Measurements from ENCODE around the gene HOXC9. TPM values are rescaled to one million over a fixed set of nuclear protein-coding genes. Genes with fewer than 3 reads are reported as not detected.

The HOXC9 gene
- total RNA-seq, 4 donors from 2014 or later: 7.6 to 25.1 (median 13.0) TPM

DNA sequence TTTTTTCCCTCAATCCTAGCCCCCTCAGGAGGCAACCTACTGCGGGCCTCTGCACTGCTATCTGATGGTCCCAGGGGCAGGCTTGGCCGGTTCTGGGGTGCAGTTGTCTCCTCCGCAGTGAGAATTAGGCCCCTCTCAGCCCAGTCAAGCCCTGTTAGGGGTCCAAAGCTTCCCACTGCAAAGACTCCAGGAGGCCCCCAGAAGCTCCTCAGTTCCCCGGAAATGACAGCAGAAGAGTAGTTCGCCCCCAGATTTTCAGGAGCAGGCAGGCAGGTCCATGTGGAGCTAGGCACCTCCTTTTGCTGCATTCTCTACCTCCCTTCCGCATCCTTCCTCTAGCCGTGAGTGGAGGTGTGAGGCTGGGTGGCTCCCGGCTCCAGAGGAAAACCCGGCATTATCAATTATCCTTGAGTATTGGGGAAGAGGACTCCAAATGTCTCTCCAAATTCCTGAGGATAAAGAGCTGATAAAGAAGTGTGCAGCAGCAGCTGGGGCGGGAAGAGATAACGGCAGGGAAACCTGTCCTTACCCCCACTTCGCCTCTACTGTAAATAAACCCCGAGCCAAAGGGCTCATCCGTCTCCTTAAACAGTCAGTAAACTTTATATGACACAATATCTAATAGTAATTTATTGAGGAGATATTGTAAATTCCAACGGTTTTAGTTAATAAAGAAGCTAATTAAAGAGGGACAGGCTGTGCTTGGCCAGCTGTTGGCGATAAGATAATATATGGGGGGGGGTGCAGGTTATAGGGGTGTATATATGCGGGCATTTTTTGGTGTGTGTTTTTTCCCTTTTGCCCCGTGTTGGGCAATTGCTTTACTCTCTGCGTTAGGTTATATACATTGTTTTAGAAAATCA lies 45.9 kb upstream of the HOXC9 start:
- TF ChIP-seq, protein P1, sequence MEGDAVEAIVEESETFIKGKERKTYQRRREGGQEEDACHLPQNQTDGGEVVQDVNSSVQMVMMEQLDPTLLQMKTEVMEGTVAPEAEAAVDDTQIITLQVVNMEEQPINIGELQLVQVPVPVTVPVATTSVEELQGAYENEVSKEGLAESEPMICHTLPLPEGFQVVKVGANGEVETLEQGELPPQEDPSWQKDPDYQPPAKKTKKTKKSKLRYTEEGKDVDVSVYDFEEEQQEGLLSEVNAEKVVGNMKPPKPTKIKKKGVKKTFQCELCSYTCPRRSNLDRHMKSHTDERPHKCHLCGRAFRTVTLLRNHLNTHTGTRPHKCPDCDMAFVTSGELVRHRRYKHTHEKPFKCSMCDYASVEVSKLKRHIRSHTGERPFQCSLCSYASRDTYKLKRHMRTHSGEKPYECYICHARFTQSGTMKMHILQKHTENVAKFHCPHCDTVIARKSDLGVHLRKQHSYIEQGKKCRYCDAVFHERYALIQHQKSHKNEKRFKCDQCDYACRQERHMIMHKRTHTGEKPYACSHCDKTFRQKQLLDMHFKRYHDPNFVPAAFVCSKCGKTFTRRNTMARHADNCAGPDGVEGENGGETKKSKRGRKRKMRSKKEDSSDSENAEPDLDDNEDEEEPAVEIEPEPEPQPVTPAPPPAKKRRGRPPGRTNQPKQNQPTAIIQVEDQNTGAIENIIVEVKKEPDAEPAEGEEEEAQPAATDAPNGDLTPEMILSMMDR (IDR thresholded peaks at IDR 0.05; ENCODE audit: low read depth): no peak

DNA sequence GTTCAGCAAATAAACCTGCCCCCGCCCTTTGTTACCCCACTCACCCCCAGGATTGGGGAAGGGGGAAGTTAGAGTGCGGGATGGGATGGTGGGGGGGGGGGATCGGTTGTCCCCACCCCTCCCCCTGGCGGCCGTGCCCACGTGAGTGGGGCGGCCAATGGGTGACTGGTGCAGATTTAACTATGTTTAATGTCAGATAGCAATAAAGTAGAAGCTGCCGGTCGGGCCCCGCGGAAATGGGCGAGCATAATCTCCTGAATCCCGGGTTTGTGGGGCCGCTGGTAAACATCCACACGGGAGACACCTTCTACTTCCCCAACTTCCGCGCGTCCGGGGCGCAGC lies 45.3 kb upstream of the HOXC9 start, which contains the start of gene HOXC12:
TSS of gene HOXC12 (plus strand) at position 210 of the 342 bp plus-strand sequence. CDS start at position 237, 27 bp downstream.
- TF ChIP-seq, protein P1 (IDR thresholded peaks at IDR 0.05; ENCODE audit: low read depth): no peak

DNA sequence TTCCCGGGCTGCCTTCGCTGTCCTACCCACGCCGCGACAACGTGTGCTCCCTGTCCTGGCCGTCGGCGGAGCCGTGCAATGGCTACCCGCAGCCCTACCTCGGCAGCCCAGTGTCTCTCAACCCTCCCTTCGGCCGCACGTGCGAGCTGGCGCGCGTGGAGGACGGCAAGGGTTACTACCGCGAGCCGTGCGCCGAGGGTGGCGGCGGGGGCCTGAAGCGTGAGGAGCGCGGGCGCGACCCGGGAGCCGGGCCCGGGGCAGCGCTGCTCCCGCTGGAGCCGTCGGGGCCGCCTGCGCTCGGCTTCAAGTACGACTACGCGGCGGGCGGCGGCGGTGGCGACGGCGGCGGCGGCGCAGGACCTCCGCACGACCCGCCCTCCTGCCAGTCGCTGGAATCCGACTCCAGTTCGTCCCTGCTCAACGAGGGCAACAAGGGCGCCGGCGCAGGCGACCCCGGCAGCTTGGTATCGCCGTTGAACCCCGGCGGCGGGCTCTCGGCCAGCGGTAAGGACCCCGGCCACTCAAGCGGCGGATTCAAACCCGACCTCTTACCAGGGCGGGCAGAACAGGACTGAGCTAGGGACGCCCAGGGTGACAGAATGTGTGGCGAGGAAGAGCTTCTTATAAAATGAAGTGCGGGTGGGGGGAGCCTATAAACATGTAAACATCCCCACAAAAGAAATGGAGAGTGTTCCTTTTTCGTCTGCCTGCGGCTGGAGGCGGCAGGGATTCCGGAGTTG lies 44.8 kb upstream of the HOXC9 start:
- TF ChIP-seq, protein P1 (IDR thresholded peaks at IDR 0.05; ENCODE audit: low read depth): no peak

DNA sequence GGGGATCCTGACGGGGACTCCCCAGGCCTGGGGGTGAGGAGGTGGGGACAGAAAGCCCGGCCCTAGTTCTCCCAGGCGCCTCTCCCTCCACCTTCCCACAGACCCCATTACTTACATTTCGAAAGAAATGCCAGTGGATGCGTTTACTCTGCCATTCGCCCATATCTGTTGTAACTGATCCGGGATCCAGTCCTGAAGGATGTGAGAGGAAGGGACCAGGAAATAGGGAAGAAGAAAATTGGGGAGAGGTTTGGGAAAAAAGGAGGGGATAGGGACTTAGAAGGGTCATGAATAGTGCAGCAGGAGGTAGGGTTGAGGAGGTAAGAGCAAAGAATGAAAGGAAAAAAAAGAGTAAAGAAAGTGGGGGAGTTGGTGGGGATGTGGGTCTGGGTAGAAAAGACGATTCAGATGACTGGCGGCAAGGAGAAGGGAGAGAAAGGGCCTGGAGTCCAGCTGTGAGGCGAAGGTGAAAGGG lies 44.1 kb upstream of the HOXC9 start:
- TF ChIP-seq, protein P1 (IDR thresholded peaks at IDR 0.05; ENCODE audit: low read depth): no peak

DNA sequence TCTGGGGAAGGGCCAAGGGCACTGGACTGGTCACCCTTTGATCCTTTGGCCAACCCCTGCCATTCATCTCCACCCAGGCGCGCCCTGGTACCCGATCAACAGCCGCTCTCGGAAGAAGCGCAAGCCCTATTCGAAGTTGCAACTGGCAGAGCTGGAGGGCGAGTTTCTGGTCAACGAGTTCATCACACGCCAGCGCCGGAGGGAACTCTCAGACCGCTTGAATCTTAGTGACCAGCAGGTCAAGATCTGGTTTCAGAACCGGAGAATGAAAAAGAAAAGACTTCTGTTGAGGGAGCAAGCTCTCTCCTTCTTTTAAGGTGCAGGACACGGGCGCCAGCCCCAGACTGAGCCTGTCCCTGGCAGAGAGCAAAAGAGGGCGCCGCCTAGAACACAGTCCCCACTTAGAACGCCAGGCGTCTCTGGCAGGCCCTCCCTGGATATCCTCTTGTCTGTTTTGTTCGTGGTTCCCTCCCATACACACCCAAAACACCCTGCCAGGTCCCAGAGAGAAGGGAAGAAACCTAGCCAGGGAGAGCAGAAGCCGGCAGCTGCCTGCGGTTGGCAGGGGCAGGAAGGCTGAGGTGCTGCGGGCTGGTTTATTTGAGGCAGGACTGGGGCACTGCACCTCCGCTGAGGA lies 43.6 kb upstream of the HOXC9 start:
- TF ChIP-seq, protein P1 (IDR thresholded peaks at IDR 0.05; ENCODE audit: low read depth): no peak

DNA sequence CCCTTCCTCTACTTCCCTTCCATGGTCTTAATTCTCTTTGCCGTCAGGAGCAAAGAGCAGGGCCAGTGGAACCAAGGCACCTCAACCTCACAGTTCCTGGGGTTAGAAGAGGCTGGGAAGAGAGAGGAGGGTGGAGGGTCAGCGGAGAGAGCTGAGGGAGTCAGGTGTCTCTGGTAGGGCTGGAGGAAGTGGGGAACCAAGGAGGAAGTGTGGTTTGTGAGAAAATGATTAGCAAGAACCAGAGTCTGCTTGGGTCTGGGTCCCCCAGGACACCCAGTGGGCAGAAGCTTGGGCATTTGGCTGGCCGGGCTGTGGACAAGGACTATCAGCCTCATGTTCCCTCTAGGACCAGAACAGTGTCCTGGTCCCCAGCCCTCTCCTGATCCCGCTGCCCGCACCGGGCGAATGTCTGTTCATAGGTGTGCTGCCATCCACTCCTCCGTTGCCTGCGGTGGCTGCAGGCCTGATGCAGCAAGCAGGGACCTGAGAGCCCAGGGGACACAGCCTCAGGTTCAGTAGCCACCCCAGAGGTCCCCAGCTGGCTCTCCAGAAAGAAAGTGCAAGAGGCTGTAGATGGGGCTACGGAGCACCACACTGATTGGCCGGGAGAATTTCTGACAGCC lies 42.9 kb upstream of the HOXC9 start:
- TF ChIP-seq, protein P1 (IDR thresholded peaks at IDR 0.05; ENCODE audit: low read depth): no peak
